Suppressor macrophage (primary cell): Measurements from ENCODE around the gene TMEM178B.
A peak's percentile ranks its signal among the peaks of the same experiment; 100 is the strongest.
"Not testable (repeated sequence)": the region's sequence is repeated elsewhere in the genome, so short reads cannot be mapped to it uniquely, and the experiment has no call there.

Source experiments
- DNase-seq, 4 experiments: peaks; one replicate each; pipeline ENCODE4 v3.0.0-alpha.2; 2020 to 2022

The TMEM178B gene

DNA sequence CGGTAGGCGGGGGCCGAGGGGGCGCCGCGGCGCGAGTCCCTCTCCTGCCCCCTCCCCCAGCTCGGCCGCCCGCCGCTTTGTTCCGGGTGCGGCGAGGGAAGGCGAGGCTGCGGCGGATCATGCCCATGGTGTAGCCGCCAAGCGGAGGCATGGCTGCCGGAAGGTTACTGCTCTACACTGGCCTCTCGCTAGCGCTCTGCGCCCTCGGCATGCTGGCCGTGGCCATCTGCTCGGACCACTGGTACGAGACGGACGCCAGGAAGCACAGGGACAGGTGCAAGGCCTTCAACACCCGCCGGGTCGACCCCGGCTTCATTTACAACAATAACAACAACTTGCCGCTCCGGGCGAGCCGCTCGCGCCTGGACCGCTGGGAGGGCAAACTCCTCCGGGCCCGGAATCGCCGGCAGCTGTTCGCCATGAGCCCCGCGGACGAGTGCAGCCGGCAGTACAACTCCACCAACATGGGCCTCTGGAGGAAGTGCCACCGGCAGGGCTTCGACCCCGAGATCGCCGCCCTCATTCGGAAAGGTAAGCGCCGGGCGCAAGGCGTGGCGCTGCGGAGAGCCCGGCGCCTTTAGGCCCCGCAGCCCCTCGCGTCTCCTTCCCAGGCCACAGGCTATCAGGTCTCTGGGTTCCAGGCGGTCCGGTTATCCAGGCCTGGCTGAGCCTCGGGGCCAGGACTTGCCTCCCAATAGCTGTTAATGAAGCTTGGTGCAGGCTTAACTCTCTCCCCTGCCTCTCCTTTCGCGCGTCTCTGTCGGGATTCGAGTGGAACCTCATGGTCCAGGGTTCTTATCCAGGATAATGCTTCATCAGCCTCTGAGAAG, 513 bp downstream of the TMEM178B start:
- peak in 1 of 4 experiments; percentile 25 for DNase-seq

DNA sequence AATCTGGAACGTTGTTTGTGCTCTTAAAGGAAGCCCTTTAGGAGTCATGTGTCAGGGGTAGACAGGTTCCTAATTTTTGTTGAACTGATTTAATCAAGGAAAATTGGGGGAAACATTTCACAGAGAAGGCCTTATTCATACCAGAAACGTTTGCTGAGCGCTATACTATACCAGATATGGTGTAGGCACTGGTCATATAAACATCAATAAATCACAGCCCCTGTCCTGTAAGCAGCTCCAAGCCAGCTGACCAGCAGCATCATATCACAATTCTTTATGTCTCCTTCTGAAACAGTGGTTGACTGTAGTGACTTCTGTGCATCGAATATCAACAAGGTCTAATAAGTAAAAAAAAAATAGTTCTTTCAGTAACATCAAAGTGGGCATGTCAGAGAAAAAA, 1.1 kb downstream of the TMEM178B start:
- DNase-seq: no peak

DNA sequence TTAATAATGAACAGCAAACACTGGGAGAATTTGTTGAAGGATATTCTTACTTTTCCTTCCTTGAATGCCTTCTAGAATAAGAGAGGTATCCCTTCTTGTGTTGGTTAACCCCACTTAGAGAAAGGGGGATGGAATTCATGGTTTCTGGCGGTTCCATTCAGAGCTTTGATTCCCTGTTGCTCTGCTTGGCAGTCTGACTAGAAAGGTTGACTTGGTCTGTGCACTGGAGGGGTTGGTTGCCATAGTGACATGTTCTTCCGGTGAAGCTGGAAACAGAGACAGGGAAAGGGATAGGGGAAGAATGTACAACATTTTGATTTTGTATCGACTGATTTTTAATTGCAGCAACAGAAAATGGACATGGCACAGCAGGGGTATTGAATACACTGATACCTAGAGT, 2.5 kb downstream of the TMEM178B start:
- DNase-seq: no peak

- DNase-seq: no peak
These were observed 5.4 kb downstream of the TMEM178B start for GRCh38 chr7:141079219-141079618.

DNA sequence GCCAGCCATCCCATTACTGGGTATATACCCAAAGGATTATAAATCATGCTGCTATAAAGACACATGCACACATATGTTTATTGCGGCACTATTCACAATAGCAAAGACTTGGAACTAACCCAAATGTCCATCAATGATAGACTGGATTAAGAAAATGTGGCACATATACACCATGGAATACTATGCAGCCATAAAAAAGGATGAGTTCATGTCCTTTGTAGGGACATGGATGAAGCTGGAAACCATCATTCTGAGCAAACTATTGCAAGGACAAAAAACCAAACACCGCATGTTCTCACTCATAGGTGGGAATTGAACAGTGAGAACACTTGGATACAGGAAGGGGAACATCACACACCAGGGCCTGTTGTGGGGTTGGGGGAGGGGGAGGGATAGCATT, 15.6 kb downstream of the TMEM178B start:
- not testable (repeated sequence) for DNase-seq

DNA sequence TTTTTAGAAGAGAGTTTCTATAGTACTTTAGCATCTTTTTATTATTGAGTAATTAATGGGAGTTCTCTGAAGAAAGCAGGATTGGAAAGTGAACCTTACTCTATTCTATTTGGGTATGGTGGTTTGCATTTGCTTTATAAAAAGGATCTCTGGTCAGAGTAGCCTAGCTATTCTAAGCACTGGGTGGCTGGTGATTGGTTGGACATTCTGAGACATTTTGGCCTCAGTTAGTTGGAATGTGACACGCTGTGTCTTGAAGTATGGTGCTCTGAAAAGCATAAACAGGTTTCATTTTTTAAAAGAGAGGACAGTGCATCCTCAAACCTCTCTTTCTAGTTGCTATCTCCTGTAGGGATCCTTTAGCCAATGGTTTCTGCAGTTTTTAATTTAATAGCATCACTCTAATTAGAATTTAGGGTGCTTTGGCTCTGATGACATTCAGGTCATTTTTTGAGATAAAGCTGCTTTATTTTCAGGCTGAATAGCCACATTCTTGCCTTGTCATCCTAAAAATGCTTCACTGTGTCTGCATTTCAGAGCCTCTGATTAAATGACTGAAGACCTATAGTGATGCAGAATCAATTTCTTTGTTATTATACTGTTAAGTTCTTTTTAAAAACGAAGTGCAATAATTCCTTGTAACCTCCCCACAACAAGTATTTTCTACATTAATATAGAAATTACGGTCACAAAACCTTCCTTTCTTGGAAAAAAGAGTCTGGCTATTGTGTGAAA, 20.6 kb downstream of the TMEM178B start:
- no peak for DNase-seq

GRCh38 chr7:141097430-141097829, 23.6 kb downstream of the TMEM178B start:
- peak in 3 of 4 experiments; percentile 4 to 29 (median 6) for DNase-seq

DNA sequence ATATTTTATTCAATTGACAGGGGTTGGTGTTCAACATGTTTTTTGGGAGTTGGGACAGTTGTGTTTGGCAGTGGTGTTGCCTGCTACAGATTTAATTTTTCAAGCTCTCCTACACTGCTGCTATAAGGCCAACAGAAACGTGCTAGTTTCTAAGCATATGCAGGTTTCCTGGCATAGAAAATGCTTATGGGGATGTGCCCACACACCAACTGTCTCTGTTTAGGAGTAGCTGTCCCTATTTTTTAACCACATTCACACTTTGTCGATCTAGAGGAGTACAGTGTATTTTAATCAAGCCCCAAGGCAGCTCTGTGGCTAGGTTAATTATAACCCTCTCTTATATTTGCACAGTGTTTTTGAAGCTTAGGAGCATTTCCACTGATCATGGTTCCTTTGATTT, 28.6 kb downstream of the TMEM178B start:
- no peak for DNase-seq

DNA sequence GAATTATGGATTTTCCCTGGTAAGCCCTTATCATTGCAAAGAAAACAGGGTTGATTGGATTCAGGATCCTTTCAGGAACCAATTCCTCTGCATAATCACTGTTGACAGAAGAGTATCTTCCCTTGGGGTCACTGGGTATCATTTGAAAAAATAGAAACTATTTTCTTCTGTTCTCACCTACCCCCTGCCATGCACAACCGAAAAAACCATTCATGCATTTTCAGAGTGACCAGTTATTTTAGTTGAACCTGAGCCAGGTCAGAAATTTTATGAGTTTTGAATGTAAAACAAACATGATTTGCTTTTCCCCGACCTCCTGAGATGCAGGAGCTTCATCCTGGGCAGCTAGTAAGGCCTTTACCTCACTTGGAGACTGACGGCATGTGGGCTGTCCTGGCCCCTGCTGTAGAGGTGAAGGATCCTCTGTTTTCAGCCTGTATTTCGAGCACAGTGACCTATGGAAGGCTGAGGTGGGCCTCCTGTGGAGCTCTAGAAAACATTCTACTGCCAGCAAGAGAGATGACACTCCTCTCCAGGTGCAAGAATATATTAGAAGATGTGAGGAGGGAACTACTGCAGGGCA, 30.1 kb downstream of the TMEM178B start:
- DNase-seq: no peak

- no peak for DNase-seq
These were observed 39.3 kb downstream of the TMEM178B start for GRCh38 chr7:141113131-141113530.

GRCh38 chr7:141114029-141114664, 40.3 kb downstream of the TMEM178B start:
- no peak for DNase-seq

DNA sequence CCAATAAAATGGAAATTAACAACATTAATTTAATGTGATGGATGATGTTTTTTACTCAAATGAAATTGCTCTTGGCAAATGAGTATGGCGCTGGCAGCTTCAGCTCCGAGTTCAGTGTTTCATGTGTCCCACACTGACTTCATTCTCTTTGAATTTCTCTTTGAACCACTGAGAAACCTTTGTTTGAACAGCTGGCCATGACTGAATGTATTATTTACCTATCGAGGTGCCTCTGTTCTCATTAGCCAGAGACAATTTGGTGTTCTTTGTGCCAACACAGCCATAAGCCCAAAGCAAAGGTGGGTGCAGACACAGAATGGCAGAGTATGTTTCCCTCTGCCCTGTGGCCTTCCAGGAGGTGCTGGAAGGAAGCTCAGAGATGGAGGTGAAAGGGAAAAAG, 42.1 kb downstream of the TMEM178B start:
- no peak for DNase-seq

DNA sequence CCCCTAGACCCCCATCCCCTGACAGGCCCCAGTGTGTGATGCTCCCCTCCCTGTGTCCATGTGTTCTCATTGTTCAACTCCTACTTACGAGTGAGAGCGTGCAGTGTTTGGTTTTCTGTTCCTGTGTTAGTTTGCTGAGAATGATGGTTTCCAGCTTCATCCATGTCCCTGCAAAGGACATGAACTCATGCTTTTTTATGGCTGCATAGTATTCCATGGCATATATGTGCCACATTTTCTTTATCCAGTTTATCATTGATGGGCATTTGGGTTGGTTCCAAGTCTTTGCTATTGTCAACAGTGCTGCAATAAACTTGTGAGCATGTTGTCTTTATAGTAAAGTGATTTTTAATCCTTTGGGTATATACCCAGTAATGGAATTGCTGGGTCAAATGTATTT, 42.8 kb downstream of the TMEM178B start:
- not testable (repeated sequence) for DNase-seq

DNA sequence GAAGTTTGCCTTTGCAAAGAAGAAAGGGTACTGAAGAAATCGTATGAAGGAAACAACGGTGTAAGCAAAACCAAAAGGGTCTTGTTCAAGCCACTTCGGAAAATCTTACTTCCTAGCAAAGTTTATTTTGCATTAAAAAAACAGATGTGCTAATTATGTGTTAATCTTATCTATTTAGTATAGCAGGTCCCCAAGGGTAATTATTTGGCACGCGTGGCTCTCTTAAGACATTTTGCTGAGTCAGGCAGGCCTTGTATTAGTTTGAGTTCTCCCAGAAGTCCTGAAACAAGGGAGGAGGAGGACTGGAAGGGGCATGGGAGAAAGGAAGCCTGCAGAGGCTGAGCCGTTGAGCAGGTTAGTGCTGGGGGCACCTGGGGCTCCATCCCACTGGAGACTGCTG, 44.9 kb downstream of the TMEM178B start:
- no peak for DNase-seq

DNA sequence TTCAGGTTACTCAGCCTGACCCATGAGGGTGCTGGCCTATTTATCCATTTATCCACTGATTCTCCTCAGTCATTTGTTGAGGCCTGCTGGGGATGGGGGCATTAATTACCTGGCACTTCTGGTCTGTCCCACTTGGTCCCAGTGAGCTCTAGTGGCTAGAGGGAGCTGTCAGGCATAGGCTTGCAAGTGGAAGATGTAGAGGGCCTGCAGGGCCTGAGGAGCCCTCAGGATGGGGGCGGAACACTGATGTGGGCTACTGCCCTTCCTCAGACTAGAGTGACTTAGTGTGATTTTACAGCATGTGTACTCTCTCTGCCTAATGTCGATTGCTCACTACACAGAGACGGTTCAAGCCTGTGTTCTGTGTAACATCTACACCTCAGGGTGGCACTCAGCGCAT, 45.3 kb downstream of the TMEM178B start:
- no peak for DNase-seq

DNA sequence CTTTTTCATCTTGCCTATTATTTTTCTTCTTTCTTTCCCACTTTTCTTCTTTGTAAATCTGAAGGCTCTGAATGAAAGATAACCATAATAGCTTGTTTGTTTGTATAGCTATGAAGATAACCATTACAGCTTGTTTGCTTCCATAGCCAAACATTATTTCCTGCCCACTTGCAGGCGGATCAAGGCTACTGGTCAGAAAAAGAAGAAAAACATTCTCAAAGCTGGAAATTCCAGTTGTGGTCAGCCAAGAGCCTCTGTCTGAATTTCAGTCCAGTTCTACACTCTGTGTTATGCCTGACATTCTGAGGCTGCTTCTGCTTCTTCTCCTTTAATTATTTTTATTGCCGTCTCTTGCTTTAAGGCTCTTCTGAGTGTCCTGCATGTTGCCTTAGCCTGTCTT, 48.9 kb downstream of the TMEM178B start:
- no peak for DNase-seq

GRCh38 chr7:141123522-141123921, 49.7 kb downstream of the TMEM178B start:
- no peak for DNase-seq

DNA sequence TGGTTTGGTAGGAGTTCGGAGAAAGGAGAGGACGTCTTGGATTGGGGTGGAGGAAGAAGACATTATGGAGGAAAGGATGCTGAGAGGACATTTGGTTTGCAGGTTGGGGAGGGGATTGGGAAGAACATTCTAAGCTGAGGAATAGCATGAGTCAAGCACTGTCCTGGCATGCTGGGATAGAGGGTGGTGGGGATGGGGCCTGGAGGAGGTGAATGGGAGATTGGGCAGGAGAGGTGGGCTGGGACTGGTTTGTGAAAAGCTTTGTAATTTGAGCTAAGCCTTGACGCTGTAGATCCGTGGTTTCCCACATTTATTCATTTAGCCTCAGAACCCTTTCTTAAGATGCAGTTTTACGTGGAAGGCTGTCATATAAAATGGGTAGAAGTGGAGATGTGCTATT, 52.2 kb downstream of the TMEM178B start:
- DNase-seq: no peak

GRCh38 chr7:141128506-141128905, 54.6 kb downstream of the TMEM178B start:
- DNase-seq: no peak

GRCh38 chr7:141128931-141129330, 55.1 kb downstream of the TMEM178B start:
- no peak for DNase-seq

DNA sequence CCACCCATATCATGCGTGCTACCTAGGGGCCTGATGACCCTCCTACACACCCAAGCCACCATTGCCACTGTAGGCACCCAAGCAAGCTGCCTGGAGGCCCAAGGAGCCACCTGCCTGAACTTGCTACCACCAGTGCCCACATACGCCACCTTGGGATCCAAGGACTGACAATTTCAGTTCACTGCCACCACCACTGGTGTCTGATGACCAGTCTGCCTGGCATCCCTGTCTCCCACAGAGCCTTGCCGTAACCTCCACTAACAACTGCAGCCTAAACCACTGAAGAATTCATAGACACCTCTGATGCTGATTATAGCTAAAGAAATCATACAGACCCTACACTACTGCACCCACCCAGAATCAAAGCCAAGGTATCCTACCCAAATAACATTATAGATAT, 58.8 kb downstream of the TMEM178B start:
- DNase-seq: no peak

DNA sequence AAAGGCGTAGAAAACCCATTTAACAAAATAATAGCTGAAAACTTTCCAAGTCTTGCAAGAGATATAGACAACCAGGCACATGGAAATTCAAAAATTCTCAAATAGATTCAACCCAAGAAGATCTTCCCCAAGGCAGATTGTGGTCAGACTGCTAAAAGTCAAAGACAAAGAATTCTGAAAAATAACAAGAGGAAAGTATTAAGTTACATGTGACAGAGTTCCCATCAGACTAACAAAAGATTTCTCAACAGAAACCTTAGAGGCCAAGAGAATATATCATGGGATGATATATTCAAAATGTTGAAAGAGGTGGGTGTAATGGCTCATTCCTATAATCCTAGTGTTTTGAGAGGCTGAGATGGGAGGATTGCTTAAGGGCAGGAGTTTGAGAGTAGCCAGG, 59.8 kb downstream of the TMEM178B start:
- DNase-seq: no peak

DNA sequence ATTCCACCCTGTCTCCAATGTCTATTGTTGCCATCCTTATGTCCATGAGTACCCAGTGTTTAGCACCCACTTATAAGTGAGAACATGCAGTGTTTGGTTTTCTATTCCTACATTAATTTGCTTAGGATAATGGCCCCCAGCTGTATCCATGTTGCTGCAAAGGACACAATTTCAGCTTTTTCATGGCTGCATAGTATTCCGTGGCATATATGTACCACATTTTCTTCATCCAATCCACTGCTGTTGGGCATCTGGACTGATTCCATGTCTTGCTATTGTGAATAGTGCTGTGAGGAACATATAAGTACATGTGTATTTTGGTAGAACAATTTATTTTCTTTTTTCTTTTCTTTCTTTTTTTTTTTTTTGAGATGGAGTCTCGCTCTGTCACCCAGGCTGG, 68.2 kb downstream of the TMEM178B start:
- DNase-seq: no peak
